Measurements from ENCODE around the gene DNAH12.

DNAH12 gene

DNA sequence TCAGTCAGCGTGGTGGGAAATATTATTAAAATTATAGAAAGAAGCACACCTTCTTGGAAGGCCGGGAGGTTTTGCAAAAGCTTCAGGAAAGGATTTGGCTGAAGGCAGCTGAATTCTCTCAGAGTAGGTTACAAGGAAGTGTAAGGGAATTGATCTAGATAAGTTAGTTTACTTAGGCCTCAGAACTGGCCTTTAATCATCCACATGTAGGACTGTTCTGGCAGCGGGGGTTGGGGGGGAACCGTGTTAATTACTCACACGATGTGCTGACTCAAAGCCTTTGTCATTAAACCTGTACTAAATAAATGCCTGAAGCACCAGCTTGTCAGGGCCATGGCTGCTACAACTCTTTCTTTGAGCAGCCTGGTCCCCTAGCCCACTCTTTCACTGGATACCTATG, 264.5 kb downstream of the DNAH12 start:
- TF ChIP-seq POLR2A (IDR thresholded peaks at IDR 0.05; ENCODE audit: extremely low read depth, insufficient read length), result no peak
- TF ChIP-seq, protein P1, sequence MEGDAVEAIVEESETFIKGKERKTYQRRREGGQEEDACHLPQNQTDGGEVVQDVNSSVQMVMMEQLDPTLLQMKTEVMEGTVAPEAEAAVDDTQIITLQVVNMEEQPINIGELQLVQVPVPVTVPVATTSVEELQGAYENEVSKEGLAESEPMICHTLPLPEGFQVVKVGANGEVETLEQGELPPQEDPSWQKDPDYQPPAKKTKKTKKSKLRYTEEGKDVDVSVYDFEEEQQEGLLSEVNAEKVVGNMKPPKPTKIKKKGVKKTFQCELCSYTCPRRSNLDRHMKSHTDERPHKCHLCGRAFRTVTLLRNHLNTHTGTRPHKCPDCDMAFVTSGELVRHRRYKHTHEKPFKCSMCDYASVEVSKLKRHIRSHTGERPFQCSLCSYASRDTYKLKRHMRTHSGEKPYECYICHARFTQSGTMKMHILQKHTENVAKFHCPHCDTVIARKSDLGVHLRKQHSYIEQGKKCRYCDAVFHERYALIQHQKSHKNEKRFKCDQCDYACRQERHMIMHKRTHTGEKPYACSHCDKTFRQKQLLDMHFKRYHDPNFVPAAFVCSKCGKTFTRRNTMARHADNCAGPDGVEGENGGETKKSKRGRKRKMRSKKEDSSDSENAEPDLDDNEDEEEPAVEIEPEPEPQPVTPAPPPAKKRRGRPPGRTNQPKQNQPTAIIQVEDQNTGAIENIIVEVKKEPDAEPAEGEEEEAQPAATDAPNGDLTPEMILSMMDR (IDR thresholded peaks at IDR 0.05; ENCODE audit: low read depth, low read length), result no peak
- TF ChIP-seq, protein P2, sequence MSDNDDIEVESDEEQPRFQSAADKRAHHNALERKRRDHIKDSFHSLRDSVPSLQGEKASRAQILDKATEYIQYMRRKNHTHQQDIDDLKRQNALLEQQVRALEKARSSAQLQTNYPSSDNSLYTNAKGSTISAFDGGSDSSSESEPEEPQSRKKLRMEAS (IDR thresholded peaks at IDR 0.05; ENCODE audit: low read depth, low read length), result no peak
- no peak for TF ChIP-seq MYC (IDR thresholded peaks at IDR 0.05; ENCODE audit: low read depth, low read length)
- no peak for DNase-seq (ENCODE audit: low read depth)

DNA sequence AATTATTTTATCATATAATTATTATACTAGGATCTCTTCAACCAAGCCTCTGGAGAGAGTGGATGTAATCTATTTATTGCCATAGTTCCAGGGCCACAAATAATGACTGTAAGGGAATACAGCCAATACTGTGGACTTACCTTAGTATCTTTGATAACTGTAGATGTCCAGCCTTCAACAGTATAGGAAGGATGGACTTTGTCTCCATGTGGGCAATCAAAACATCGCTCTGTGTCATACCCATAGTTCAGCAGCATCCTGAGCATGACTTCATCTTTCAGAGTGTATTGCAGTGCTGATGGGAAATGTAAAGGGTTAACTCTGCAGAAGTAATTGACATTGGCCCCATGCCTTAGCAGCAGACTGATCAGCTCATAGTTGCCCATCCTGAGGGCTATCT, 265.9 kb downstream of the DNAH12 start:
- no peak overlapping the region for H3K4me3 ChIP-seq (ENCODE audit: low read depth, low read length)
- DNase-seq (ENCODE audit: low read depth), result no peak
- TF ChIP-seq, protein P1 (IDR thresholded peaks at IDR 0.05; ENCODE audit: low read depth, low read length), result no peak
- TF ChIP-seq POLR2A (IDR thresholded peaks at IDR 0.05; ENCODE audit: extremely low read depth, insufficient read length) (no peak), MYC (IDR thresholded peaks at IDR 0.05; ENCODE audit: low read depth, low read length) (no peak)
- TF ChIP-seq, protein P2 (IDR thresholded peaks at IDR 0.05; ENCODE audit: low read depth, low read length), result no peak

More for the DNA sequence above, 264.5 kb downstream of the DNAH12 start:
- H3K4me3 ChIP-seq (ENCODE audit: low read depth, low read length), result no peak overlapping the region

DNA sequence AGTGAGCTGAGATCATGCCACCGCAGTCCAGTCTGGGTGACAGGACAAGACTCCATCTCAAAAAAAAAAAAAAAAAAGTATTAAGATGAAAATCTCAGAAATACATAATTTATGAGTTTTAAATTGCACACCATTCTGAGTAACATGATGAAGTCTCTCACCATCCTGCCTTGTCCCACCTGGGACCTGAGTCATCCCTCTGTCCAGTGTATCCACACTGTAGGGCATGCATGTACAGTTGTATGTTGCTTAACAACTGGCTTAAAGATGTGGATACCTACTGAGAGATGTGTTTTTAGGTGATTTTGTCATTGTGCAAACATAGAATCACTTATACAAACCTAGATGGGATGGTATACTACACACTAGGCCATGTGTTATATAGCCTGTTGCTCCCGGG, 268.8 kb downstream of the DNAH12 start:
- H3K4me3 ChIP-seq (ENCODE audit: low read depth, low read length), result no peak overlapping the region
- TF ChIP-seq POLR2A (IDR thresholded peaks at IDR 0.05; ENCODE audit: extremely low read depth, insufficient read length) (no peak), MYC (IDR thresholded peaks at IDR 0.05; ENCODE audit: low read depth, low read length) (no peak)
- TF ChIP-seq, protein P1 (IDR thresholded peaks at IDR 0.05; ENCODE audit: low read depth, low read length), result no peak
- TF ChIP-seq, protein P2 (IDR thresholded peaks at IDR 0.05; ENCODE audit: low read depth, low read length), result no peak
- DNase-seq (ENCODE audit: low read depth), result no peak

DNA sequence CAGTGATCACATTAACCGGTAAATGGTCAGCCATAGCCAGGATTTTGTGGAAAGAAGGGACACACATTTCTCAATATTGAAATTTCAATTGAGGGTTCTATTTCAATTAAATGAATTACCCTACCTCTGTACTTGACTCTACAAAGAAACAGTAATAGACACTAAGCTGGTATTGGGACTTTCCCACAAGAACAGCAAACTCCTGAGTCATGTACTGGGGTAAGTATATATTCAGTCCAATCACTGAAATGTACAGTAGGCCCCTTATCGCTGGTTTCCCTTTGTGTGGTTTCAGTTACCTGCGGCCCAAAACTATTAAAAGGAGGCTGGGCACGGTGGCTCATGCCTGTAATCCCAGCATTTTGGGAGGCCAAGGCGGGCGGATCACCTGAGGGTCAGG, 269.3 kb downstream of the DNAH12 start:
- TF ChIP-seq, protein P2 (IDR thresholded peaks at IDR 0.05; ENCODE audit: low read depth, low read length), result no peak
- no peak for TF ChIP-seq MYC (IDR thresholded peaks at IDR 0.05; ENCODE audit: low read depth, low read length)
- DNase-seq (ENCODE audit: low read depth), result no peak
- no peak overlapping the region for H3K4me3 ChIP-seq (ENCODE audit: low read depth, low read length)

DNA sequence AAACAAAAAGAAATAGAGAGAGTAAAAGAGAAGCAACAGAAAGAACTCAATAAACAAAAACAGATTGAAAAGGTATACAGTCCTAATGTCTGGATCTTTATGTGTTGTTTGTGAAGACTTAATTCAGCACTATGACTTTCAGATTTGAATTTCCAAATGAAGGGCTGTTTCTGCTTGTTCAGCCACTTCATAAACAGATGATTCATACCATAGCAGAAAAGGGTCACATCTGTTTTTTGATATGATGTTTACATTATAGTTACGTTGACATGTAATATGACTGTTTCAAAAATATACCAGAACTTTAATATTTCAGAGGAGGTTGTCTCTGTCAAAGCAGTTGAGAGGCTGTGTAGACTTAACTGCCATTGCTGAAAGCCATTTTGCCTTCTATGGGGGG, 275.7 kb downstream of the DNAH12 start:
- no peak overlapping the region for H3K4me3 ChIP-seq (ENCODE audit: low read depth, low read length)
- no peak for DNase-seq (ENCODE audit: low read depth)
- TF ChIP-seq, protein P1 (IDR thresholded peaks at IDR 0.05; ENCODE audit: low read depth, low read length), result no peak
- TF ChIP-seq POLR2A (IDR thresholded peaks at IDR 0.05; ENCODE audit: extremely low read depth, insufficient read length), result no peak

DNA sequence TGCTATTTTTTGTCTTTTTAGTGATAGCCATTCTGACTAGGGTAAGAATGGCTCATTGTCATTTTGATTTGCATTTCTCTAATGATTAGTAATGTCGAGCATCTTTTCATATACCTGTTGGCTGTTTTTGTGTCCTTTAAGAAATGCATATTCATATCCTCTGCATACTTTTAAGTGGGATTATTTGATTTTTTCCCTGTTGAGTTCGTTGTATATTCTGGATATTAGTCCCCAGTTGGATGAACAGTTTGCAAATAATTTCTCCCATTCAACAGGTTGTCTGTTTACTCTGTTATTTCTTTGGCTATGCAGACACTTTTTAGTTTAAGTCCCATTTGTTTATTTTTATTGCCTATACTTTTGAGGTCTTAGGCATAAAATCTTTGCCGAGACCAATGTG, 282.2 kb downstream of the DNAH12 start:
- no peak overlapping the region for H3K4me3 ChIP-seq (ENCODE audit: low read depth, low read length)
- no peak for DNase-seq (ENCODE audit: low read depth)
- TF ChIP-seq, protein P2 (IDR thresholded peaks at IDR 0.05; ENCODE audit: low read depth, low read length), result no peak
- no peak for TF ChIP-seq POLR2A (IDR thresholded peaks at IDR 0.05; ENCODE audit: extremely low read depth, insufficient read length)
- TF ChIP-seq MYC (IDR thresholded peaks at IDR 0.05; ENCODE audit: low read depth, low read length), result no peak
- TF ChIP-seq, protein P1 (IDR thresholded peaks at IDR 0.05; ENCODE audit: low read depth, low read length), result no peak
